ENCODE measurements around the gene RRP1B.

DNA sequence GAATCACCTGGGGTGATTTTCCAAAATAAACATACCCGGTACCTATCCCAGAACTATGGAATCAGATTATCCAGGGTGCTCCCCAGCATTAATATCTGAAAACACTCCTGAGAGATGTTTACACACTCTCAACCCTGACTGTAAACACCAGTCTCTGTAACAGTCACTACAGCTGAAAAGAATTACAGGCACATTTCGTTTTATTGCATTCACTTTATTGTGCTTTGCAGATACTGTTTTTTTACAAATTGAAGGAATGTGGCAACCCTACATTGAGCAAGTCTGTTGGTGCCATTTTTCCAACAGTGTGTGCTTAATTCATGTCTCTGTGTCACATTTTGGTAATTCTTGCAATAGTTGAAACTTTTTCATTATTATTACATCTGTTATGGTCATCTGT lies 31.8 kb upstream of the RRP1B start:
- TF ChIP-seq, protein P1, sequence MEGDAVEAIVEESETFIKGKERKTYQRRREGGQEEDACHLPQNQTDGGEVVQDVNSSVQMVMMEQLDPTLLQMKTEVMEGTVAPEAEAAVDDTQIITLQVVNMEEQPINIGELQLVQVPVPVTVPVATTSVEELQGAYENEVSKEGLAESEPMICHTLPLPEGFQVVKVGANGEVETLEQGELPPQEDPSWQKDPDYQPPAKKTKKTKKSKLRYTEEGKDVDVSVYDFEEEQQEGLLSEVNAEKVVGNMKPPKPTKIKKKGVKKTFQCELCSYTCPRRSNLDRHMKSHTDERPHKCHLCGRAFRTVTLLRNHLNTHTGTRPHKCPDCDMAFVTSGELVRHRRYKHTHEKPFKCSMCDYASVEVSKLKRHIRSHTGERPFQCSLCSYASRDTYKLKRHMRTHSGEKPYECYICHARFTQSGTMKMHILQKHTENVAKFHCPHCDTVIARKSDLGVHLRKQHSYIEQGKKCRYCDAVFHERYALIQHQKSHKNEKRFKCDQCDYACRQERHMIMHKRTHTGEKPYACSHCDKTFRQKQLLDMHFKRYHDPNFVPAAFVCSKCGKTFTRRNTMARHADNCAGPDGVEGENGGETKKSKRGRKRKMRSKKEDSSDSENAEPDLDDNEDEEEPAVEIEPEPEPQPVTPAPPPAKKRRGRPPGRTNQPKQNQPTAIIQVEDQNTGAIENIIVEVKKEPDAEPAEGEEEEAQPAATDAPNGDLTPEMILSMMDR (IDR thresholded peaks at IDR 0.05), result no peak
- TF ChIP-seq POLR2AphosphoS5 (IDR thresholded peaks at IDR 0.05; ENCODE audit: low read depth, low read length), result no peak

All from Panc1 (cell line).